Activated CD4-positive, alpha-beta T cell treated with anti-CD3 and anti-CD28 coated beads, Interleukin-2, amount 50 U/mL, for 16 hours (primary cell): ENCODE measurements around the gene KCTD21.

ENCODE experiments used
- DNase-seq: peaks from one replicate; pipeline ENCODE4 v3.0.0-alpha.2; 2020

The KCTD21 gene

GRCh38 chr11:78138291-78138690, 50.1 kb downstream of the KCTD21 start:
- DNase-seq = no peak

- no peak for DNase-seq
Measured at GRCh38 chr11:78132475-78132874, 56.0 kb downstream of the KCTD21 start.

- no peak for DNase-seq
Measured at GRCh38 chr11:78131956-78132355, 56.5 kb downstream of the KCTD21 start.

GRCh38 chr11:78127403-78127802, 61.0 kb downstream of the KCTD21 start:
- no peak for DNase-seq
